HepG2 (cell line): ENCODE measurements around the gene SLC17A8. TPM values are rescaled to one million over a fixed set of nuclear protein-coding genes. Genes with fewer than 3 reads are reported as not detected.

ENCODE experiments used
- ERF ChIP-seq: IDR thresholded peaks from 2 replicates; pipeline ENCODE4 v1.6.1; 2018; ENCODE audit warnings: missing biosample characterization, missing genetic modification reagents
- EZH2 ChIP-seq: conservative IDR thresholded peaks from 2 replicates; pipeline ENCODE4 v1.6.1; 2012; ENCODE audit warnings: mild to moderate bottlenecking, low read depth, low read length, moderate library complexity
- FOSL1 ChIP-seq: sonication (generic); formaldehyde crosslinking; IDR thresholded peaks from 2 replicates; pipeline ENCODE4 v1.9.0; 2021; ENCODE audit warnings: missing genetic modification reagents, borderline replicate concordance
- HDAC6 ChIP-seq: fragments of 200-600 bp; sonication (generic); IDR thresholded peaks from 2 replicates; pipeline ENCODE4 v1.7.0; 2017; ENCODE audit warnings: mild to moderate bottlenecking, antibody characterized with exemption, low read length, low read depth
- HMG20B ChIP-seq: conservative IDR thresholded peaks from 2 replicates; pipeline ENCODE4 v1.6.1; 2016; ENCODE audit warnings: missing genetic modification reagents, missing compliant biosample characterization
- KDM5A ChIP-seq: fragments of 200-600 bp; sonication (generic); IDR thresholded peaks from 2 replicates; pipeline ENCODE4 v1.7.0; 2018; ENCODE audit warnings: antibody characterized with exemption, mild to moderate bottlenecking, low read length, borderline replicate concordance
- KLF12 ChIP-seq: sonication (generic); formaldehyde crosslinking; IDR thresholded peaks from 2 replicates; pipeline ENCODE4 v1.4.0; 2020; ENCODE audit warnings: missing genetic modification reagents, borderline replicate concordance
- KLF9 ChIP-seq: IDR thresholded peaks from 2 replicates; pipeline ENCODE4 v1.6.1; 2016; ENCODE audit warnings: low read depth
- MTA1 ChIP-seq: sonication (generic); formaldehyde crosslinking; IDR thresholded peaks from 2 replicates; pipeline ENCODE4 v1.4.0; 2020; ENCODE audit warnings: missing genetic modification reagents, mild to moderate bottlenecking, borderline replicate concordance
- MYC ChIP-seq: sonication (generic); formaldehyde crosslinking; IDR thresholded peaks from 2 replicates; pipeline ENCODE4 v1.9.0; 2021; ENCODE audit warnings: missing genetic modification reagents, borderline replicate concordance
- NBN ChIP-seq: fragments of 450-650 bp; conservative IDR thresholded peaks from 2 replicates; pipeline ENCODE4 v1.6.1; 2017
- TBX2 ChIP-seq: sonication (generic); formaldehyde crosslinking; IDR thresholded peaks from 2 replicates; pipeline ENCODE4 v1.5.0; 2020; ENCODE audit warnings: missing genetic modification reagents, mild to moderate bottlenecking, borderline replicate concordance
- TCF12 ChIP-seq, 2 experiments: fragments of 450-650 bp in 1 of 2; sonication (generic) in 1 of 2; formaldehyde crosslinking in 1 of 2; IDR thresholded peaks; 2 replicates each; pipeline versions ENCODE4 v1.6.1 to v1.8.0; 2017 to 2022; ENCODE audit warnings: antibody characterized with exemption in 1 of 2, mild to moderate bottlenecking in 1 of 2, missing genetic modification reagents in 1 of 2, moderate library complexity in 1 of 2
- ZBTB7A ChIP-seq: sonication (generic); formaldehyde crosslinking; IDR thresholded peaks from 2 replicates; pipeline ENCODE4 v1.8.0; 2022; ENCODE audit warnings: mild to moderate bottlenecking, missing genetic modification reagents
- ZNF333 ChIP-seq: sonication (generic); formaldehyde crosslinking; IDR thresholded peaks from 2 replicates; pipeline ENCODE4 v1.4.0; 2020; ENCODE audit warnings: mild to moderate bottlenecking, missing genetic modification reagents, borderline replicate concordance
- ZNF460 ChIP-seq: sonication (generic); formaldehyde crosslinking; IDR thresholded peaks from 2 replicates; pipeline ENCODE4 v1.5.1; 2020; ENCODE audit warnings: missing genetic modification reagents, mild to moderate bottlenecking, borderline replicate concordance
- ZNF501 ChIP-seq: sonication (generic); formaldehyde crosslinking; IDR thresholded peaks from 2 replicates; pipeline ENCODE4 v1.5.1; 2020; ENCODE audit warnings: mild to moderate bottlenecking, moderate library complexity, missing genetic modification reagents
- polyA plus RNA-seq, 8 experiments: library from polyadenylated mRNA; depleted of rRNA in 3 of 8; stranded (reverse) in 7 of 8; unstranded in 1 of 8; fragments of >200 nt; fragmentation: Illumina TruSeq in 4 of 8; extraction: Trizol in 4 of 8; gene quantifications; 2 replicates each; pipeline versions ENCODE4 v1.2.1 to v1.2.3, GENCODE V29; 2011 to 2016; ENCODE audit warnings: low read depth in 4 of 8, missing spikeins in 1 of 8, mixed read lengths in 1 of 8; ENCODE audit not compliant: insufficient read depth in 1 of 8
- total RNA-seq, 5 experiments: library from RNA; depleted of rRNA; stranded (reverse); fragments of >200 nt; fragmentation: Illumina TruSeq; extraction: Trizol; gene quantifications; 2 replicates each; pipeline ENCODE4 v1.2.3, GENCODE V29; 2016; ENCODE audit warnings: low read depth in 1 of 5
- TF ChIP-seq, protein P1 (sequence below): sonication (generic); formaldehyde crosslinking; IDR thresholded peaks from 2 replicates; pipeline ENCODE4 v1.8.1; 2022; ENCODE audit warnings: mild to moderate bottlenecking, missing genetic modification reagents
- TF ChIP-seq, protein P2 (sequence below): sonication (generic); formaldehyde crosslinking; conservative IDR thresholded peaks from 2 replicates; pipeline ENCODE4 v1.4.0; 2020; ENCODE audit warnings: missing genetic modification reagents
- TF ChIP-seq, protein P3 (sequence below): sonication (generic); formaldehyde crosslinking; IDR thresholded peaks from 2 replicates; pipeline ENCODE4 v1.5.0; 2020; ENCODE audit warnings: missing genetic modification reagents
- TF ChIP-seq, protein P4 (sequence below): sonication (generic); formaldehyde crosslinking; IDR thresholded peaks from 2 replicates; pipeline ENCODE4 v1.5.0; 2020; ENCODE audit warnings: mild to moderate bottlenecking, missing genetic modification reagents

SLC17A8 gene
- total and polyA plus RNA-seq, 2 of the 13 experiments (the other 11 are each of a cell fraction or from before 2014, with no cell fraction given) = 0.07 to 0.15 TPM

DNA sequence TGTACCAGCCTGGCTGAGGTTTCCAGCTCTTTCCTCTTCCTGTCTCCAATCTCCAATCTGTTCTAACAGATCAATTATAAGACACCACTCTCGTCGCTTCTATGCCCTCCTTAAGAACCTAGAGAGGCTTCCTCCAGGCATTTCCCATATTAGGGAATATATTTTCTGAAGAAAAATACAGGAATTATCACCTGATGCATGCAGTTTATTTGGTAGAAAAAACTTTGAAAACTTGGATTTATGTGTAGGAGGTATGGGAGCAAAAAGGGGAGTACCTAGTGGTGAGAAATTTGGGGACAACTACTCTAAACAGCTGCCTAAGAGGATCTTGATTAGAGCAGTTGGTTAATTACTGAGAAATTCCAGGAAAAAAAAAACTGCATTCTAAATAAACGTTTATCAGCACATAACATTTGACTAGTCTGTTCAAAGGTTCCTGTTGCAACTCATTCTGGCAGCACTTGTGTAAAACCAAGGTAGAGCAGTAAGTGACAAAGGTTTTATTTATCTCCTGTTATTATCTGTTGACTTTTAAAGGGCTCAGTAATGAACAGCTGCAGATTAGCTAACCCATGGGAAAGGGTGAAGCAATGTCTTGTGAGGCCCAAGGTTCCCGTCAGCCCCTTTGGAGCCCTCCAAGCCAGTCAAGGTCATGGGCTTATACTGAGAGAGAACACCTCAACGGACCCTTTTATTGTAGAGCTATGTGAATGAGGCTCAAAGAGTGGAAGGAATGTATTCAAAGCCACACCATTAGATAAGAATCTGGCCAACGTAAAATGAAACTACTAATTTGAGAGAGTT lies 80.4 kb downstream of the SLC17A8 start (continued):
- TF ChIP-seq, protein P1, sequence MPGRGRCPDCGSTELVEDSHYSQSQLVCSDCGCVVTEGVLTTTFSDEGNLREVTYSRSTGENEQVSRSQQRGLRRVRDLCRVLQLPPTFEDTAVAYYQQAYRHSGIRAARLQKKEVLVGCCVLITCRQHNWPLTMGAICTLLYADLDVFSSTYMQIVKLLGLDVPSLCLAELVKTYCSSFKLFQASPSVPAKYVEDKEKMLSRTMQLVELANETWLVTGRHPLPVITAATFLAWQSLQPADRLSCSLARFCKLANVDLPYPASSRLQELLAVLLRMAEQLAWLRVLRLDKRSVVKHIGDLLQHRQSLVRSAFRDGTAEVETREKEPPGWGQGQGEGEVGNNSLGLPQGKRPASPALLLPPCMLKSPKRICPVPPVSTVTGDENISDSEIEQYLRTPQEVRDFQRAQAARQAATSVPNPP (CRISPR knock-in tag) = peak; percentile 59; the same call in 1 of the 2 replicates
- no peak for TF ChIP-seq EZH2
- TF ChIP-seq MTA1 (CRISPR knock-in tag) = peak; percentile 53; the same call in 1 of the 2 replicates
- no peak for TF ChIP-seq ZNF460 (CRISPR knock-in tag)
- TF ChIP-seq HDAC6 = no peak
- TF ChIP-seq, protein P2, sequence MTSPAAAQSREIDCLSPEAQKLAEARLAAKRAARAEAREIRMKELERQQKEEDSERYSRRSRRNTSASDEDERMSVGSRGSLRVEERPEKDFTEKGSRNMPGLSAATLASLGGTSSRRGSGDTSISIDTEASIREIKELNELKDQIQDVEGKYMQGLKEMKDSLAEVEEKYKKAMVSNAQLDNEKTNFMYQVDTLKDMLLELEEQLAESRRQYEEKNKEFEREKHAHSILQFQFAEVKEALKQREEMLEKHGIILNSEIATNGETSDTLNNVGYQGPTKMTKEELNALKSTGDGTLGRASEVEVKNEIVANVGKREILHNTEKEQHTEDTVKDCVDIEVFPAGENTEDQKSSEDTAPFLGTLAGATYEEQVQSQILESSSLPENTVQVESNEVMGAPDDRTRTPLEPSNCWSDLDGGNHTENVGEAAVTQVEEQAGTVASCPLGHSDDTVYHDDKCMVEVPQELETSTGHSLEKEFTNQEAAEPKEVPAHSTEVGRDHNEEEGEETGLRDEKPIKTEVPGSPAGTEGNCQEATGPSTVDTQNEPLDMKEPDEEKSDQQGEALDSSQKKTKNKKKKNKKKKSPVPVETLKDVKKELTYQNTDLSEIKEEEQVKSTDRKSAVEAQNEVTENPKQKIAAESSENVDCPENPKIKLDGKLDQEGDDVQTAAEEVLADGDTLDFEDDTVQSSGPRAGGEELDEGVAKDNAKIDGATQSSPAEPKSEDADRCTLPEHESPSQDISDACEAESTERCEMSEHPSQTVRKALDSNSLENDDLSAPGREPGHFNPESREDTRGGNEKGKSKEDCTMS = no peak
- TF ChIP-seq KLF12 (CRISPR knock-in tag) = peak; percentile 64; the same call in 1 of the 2 replicates
- peak; percentile 100 for TF ChIP-seq TBX2 (CRISPR knock-in tag)
- no peak for TF ChIP-seq NBN
- TF ChIP-seq, protein P3, sequence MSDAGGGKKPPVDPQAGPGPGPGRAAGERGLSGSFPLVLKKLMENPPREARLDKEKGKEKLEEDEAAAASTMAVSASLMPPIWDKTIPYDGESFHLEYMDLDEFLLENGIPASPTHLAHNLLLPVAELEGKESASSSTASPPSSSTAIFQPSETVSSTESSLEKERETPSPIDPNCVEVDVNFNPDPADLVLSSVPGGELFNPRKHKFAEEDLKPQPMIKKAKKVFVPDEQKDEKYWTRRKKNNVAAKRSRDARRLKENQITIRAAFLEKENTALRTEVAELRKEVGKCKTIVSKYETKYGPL = peak; percentile 99; the same call in 1 of the 2 replicates
- 0 out of 2 replicates have a peak, but pooled peaks have one; percentile 32 for TF ChIP-seq ZBTB7A (CRISPR knock-in tag)
- no peak for TF ChIP-seq KLF9 (CRISPR knock-in tag)
- TF ChIP-seq HMG20B = peak; percentile 96
- TF ChIP-seq, protein P4, sequence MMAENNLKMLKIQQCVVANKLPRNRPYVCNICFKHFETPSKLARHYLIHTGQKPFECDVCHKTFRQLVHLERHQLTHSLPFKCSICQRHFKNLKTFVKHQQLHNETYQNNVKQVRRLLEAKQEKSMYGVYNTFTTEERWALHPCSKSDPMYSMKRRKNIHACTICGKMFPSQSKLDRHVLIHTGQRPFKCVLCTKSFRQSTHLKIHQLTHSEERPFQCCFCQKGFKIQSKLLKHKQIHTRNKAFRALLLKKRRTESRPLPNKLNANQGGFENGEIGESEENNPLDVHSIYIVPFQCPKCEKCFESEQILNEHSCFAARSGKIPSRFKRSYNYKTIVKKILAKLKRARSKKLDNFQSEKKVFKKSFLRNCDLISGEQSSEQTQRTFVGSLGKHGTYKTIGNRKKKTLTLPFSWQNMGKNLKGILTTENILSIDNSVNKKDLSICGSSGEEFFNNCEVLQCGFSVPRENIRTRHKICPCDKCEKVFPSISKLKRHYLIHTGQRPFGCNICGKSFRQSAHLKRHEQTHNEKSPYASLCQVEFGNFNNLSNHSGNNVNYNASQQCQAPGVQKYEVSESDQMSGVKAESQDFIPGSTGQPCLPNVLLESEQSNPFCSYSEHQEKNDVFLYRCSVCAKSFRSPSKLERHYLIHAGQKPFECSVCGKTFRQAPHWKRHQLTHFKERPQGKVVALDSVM = peak; percentile 51; the same call in 1 of the 2 replicates
- TF ChIP-seq ERF (CRISPR knock-in tag) = peak; percentile 93
- TF ChIP-seq KDM5A = no peak
- TF ChIP-seq ZNF501 = peak; percentile 55; the same call in 1 of the 2 replicates
- TF ChIP-seq TCF12 (IDR thresholded peaks at IDR 0.05) = no peak
- peak; percentile 97 for TF ChIP-seq TCF12 (CRISPR knock-in tag; IDR thresholded peaks at IDR 0.05)
- TF ChIP-seq FOSL1 = no peak
- TF ChIP-seq MYC (CRISPR knock-in tag) = no peak
- no peak; the same call in 1 of the 2 replicates for TF ChIP-seq ZNF333 (CRISPR knock-in tag)
